Skeletal muscle satellite cell (primary cell): ENCODE results near the gene EIF1B. TPM values are rescaled to one million over a fixed set of nuclear protein-coding genes. Genes with fewer than 3 reads are reported as not detected.
"Not testable (repeated sequence)": the region's sequence is repeated elsewhere in the genome, so short reads cannot be mapped to it uniquely, and the experiment has no call there.

Experiments used
- H3K27me3 ChIP-seq: 2 replicates; pipeline ENCODE4 v1.7.0; 2013; ENCODE audit warnings: low read length; ENCODE audit not compliant: control insufficient read depth, insufficient read depth
- H3K36me3 ChIP-seq: 2 replicates; pipeline ENCODE4 v1.7.0; 2013; ENCODE audit warnings: mild to moderate bottlenecking, control low read depth, low read length; ENCODE audit not compliant: insufficient read depth
- H3K4me1 ChIP-seq: 2 replicates; pipeline ENCODE4 v1.7.0; 2013; ENCODE audit warnings: low read length; ENCODE audit not compliant: control insufficient read depth, insufficient read depth
- H3K4me2 ChIP-seq: 2 replicates; pipeline ENCODE4 v1.7.0; 2013; ENCODE audit warnings: mild to moderate bottlenecking, low read length
- H3K4me3 ChIP-seq: 2 replicates; pipeline ENCODE4 v1.7.0; 2013; ENCODE audit warnings: low read length
- H3K9ac ChIP-seq: 2 replicates; pipeline ENCODE4 v1.7.0; 2013; ENCODE audit warnings: mild to moderate bottlenecking, low read depth, low read length, moderate library complexity
- H3K9me3 ChIP-seq: replicated peaks from 2 replicates; pipeline ENCODE4 v1.7.0; 2013; ENCODE audit warnings: mild to moderate bottlenecking, control low read depth, low read length
- total RNA-seq: library from RNA; depleted of rRNA; stranded (reverse); fragments of >200 nt; gene quantifications from 2 replicates; pipeline ENCODE4 v1.2.3, GENCODE V29; 2012; rRNA removed

EIF1B gene
- total RNA-seq: 17.5 and 18.3 TPM in 2 replicates

GRCh38 chr3:40309418-40309924 is at the start of gene EIF1B:
Gene EIF1B, plus strand, starts transcription at chr3:40309707. Its CDS starts 235 bp downstream, at chr3:40309942.
- H3K4me1 ChIP-seq: peaks cover 13% of the 10 kb centered on the region
- peaks cover 36% of the 10 kb centered on the region for H3K36me3 ChIP-seq
- no peaks in the 10 kb centered on the region for H3K9me3 ChIP-seq
- H3K27me3 ChIP-seq: no peaks in the 10 kb centered on the region
- H3K9ac ChIP-seq: peak within 1 kb of the TSS; percentile 98
- peak within 1 kb of the TSS; percentile 92 for H3K4me3 ChIP-seq
- peak within 1 kb of the TSS; percentile 91 for H3K4me2 ChIP-seq

GRCh38 chr3:40262331-40262730 is 47.2 kb upstream of the EIF1B start:
- Histone ChIP-seq H3K4me3 (no peak overlapping the region), H3K9me3 (no peaks in the 10 kb centered on the region), H3K4me1 (no peaks in the 10 kb centered on the region), H3K4me2 (no peak overlapping the region), H3K9ac (no peak overlapping the region), H3K36me3 (no peaks in the 10 kb centered on the region), H3K27me3 (no peaks in the 10 kb centered on the region)

- Histone ChIP-seq H3K4me2 (no peak overlapping the region), H3K27me3 (no peaks in the 10 kb centered on the region), H3K9ac (no peak overlapping the region), H3K4me3 (no peak overlapping the region), H3K36me3 (no peaks in the 10 kb centered on the region), H3K9me3 (no peaks in the 10 kb centered on the region), H3K4me1 (no peaks in the 10 kb centered on the region)
Measured at GRCh38 chr3:40264451-40264850, 45.1 kb upstream of the EIF1B start.

GRCh38 chr3:40265181-40265580 is 44.3 kb upstream of the EIF1B start:
- no peak overlapping the region for H3K4me2 ChIP-seq
- no peaks in the 10 kb centered on the region for H3K9me3 ChIP-seq
- H3K27me3 ChIP-seq: no peaks in the 10 kb centered on the region
- no peak overlapping the region for H3K9ac ChIP-seq
- H3K36me3 ChIP-seq: no peaks in the 10 kb centered on the region
- no peak overlapping the region for H3K4me3 ChIP-seq
- no peaks in the 10 kb centered on the region for H3K4me1 ChIP-seq

- Histone ChIP-seq H3K36me3 (no peaks in the 10 kb centered on the region), H3K9me3 (no peaks in the 10 kb centered on the region), H3K27me3 (no peaks in the 10 kb centered on the region), H3K4me2 (no peak overlapping the region), H3K9ac (no peak overlapping the region), H3K4me1 (no peaks in the 10 kb centered on the region), H3K4me3 (no peak overlapping the region)
Measured at GRCh38 chr3:40267937-40268724, 41.4 kb upstream of the EIF1B start.

- Histone ChIP-seq H3K9ac (no peak overlapping the region), H3K9me3 (no peaks in the 10 kb centered on the region), H3K4me3 (no peak overlapping the region), H3K4me1 (no peaks in the 10 kb centered on the region), H3K4me2 (no peak overlapping the region), H3K27me3 (no peaks in the 10 kb centered on the region), H3K36me3 (no peaks in the 10 kb centered on the region)
Measured at GRCh38 chr3:40268802-40269524, 40.5 kb upstream of the EIF1B start.

GRCh38 chr3:40278791-40279190 is 30.7 kb upstream of the EIF1B start:
- no peaks in the 10 kb centered on the region for H3K4me1 ChIP-seq
- no peak overlapping the region for H3K9ac ChIP-seq

GRCh38 chr3:40281995-40282394 is 27.5 kb upstream of the EIF1B start:
- no peaks in the 10 kb centered on the region for H3K36me3 ChIP-seq
- H3K4me3 ChIP-seq: no peak overlapping the region
- no peak overlapping the region for H3K4me2 ChIP-seq
- H3K9me3 ChIP-seq: no peaks in the 10 kb centered on the region
- no peak overlapping the region for H3K9ac ChIP-seq
- H3K27me3 ChIP-seq: no peaks in the 10 kb centered on the region
- no peaks in the 10 kb centered on the region for H3K4me1 ChIP-seq

More at GRCh38 chr3:40278791-40279190, 30.7 kb upstream of the EIF1B start:
- Histone ChIP-seq H3K36me3 (no peaks in the 10 kb centered on the region), H3K9me3 (no peaks in the 10 kb centered on the region), H3K27me3 (no peaks in the 10 kb centered on the region), H3K4me2 (no peak overlapping the region), H3K4me3 (no peak overlapping the region)

GRCh38 chr3:40283057-40283456 is 26.4 kb upstream of the EIF1B start:
- H3K4me2 ChIP-seq, H3K36me3 ChIP-seq, H3K4me1 ChIP-seq, H3K4me3 ChIP-seq, H3K9ac ChIP-seq, H3K9me3 ChIP-seq, H3K27me3 ChIP-seq: not testable (repeated sequence)

GRCh38 chr3:40287248-40287647 is 22.3 kb upstream of the EIF1B start:
- H3K4me2 ChIP-seq: no peak overlapping the region
- H3K4me1 ChIP-seq: no peaks in the 10 kb centered on the region
- no peaks in the 10 kb centered on the region for H3K9me3 ChIP-seq
- H3K36me3 ChIP-seq: no peaks in the 10 kb centered on the region
- H3K4me3 ChIP-seq: no peak overlapping the region
- H3K9ac ChIP-seq: no peak overlapping the region
- no peaks in the 10 kb centered on the region for H3K27me3 ChIP-seq

- H3K9ac ChIP-seq: no peak overlapping the region
- H3K4me1 ChIP-seq: no peaks in the 10 kb centered on the region
- H3K4me2 ChIP-seq: no peak overlapping the region
- H3K9me3 ChIP-seq: no peaks in the 10 kb centered on the region
- H3K27me3 ChIP-seq: no peaks in the 10 kb centered on the region
- H3K36me3 ChIP-seq: no peaks in the 10 kb centered on the region
- no peak overlapping the region for H3K4me3 ChIP-seq
Measured at GRCh38 chr3:40290396-40290795, 19.1 kb upstream of the EIF1B start.
